ENCODE data around the gene TMEM158.

TMEM158 gene

DNA sequence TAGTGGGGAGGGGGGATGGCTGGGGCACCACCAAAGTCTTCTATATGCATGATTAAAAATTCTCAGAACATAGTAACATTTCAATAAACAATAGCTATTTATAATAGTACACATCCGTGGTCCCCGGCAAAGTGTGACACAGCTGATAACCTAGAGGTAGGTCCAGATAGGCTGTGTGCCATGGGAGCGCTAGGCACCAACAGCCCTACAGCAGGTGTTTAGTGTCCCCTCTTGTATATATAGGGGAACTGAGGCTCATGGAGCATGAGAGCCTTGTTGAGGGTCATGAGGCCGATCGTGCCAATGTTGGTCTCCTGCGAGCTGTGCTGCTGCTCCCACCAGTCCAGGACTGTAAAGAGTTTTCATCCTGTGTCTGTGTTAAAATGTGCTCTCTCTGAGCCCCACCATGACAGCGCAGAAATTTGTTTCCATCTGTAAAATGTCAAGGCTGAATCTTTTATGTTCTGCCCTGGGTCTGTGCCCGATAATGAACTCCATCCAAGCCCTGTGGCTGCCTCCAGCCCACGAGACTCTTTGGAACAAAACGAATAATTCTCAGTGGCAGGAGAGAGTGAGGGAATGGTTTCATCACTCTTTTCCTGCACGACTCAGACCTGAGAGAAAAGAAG is 14.5 kb downstream of the TMEM158 start:
- CTCF ChIA-PET: interaction anchor here (0.6 to 17.1 kb wide), 28 partner anchors 8 to 678 kb away, joined by 3 to 621 read pairs (median 6); partner anchors contain the start of gene TMEM158
- no peak overlapping the region for H3K4me3 ChIP-seq (ENCODE audit: low read depth, low read length)
- no peak for DNase-seq (ENCODE audit: low read depth, low spot score)
- TF ChIP-seq, protein P1, sequence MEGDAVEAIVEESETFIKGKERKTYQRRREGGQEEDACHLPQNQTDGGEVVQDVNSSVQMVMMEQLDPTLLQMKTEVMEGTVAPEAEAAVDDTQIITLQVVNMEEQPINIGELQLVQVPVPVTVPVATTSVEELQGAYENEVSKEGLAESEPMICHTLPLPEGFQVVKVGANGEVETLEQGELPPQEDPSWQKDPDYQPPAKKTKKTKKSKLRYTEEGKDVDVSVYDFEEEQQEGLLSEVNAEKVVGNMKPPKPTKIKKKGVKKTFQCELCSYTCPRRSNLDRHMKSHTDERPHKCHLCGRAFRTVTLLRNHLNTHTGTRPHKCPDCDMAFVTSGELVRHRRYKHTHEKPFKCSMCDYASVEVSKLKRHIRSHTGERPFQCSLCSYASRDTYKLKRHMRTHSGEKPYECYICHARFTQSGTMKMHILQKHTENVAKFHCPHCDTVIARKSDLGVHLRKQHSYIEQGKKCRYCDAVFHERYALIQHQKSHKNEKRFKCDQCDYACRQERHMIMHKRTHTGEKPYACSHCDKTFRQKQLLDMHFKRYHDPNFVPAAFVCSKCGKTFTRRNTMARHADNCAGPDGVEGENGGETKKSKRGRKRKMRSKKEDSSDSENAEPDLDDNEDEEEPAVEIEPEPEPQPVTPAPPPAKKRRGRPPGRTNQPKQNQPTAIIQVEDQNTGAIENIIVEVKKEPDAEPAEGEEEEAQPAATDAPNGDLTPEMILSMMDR (IDR thresholded peaks at IDR 0.05; ENCODE audit: insufficient read depth, low read length, missing control alignments): no peak
- POLR2A ChIA-PET: no interaction called here

DNA sequence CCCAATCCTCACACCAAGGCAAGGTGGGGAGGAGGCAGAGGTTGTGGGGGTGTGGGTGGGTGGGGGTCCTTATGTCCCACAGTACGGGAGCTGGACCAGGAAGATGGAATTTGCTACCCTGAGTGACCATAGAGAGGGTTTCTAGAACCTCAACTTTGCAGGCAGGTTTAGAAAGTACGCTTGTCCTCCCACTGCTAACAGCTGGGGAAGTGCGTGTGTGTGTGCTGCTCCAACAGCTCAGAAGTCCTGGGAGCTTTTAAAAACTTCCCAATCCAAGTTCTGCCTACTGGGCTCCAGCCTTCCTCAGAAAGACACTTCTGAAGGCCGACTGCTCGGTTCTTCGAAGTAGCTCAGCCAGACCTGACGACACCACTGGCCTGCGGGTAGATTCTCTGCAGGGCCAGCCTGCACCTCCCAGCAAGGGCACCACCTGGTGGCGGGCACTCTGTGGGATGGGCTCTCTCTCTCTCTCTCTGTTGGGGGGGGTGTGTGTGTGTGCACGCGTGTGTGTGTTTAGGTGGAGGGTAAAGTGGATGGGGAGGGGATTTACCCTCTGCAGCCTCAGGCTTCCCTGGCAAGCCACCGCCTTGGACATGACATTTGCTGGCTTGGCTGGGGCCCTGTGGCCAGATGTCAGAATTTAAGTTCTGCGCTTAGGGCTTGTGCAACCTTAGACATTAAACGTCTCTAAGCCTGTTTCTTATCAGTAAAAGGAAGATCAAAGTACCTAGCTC is 15.6 kb downstream of the TMEM158 start:
- ChIA-PET POLR2A (interaction anchor here (0.7 kb wide), 1 partner anchor 168 kb away, joined by 3 read pairs; no protein-coding TSS in a partner anchor), CTCF (interaction anchor here (0.5 to 17.1 kb wide), 43 partner anchors 8 to 677 kb away, joined by 3 to 621 read pairs (median 5); partner anchors contain the start of genes CDCP1 and TMEM158)
- TF ChIP-seq, protein P1 (IDR thresholded peaks at IDR 0.05; ENCODE audit: insufficient read depth, low read length, missing control alignments): peak; percentile 94
- no peak overlapping the region for H3K4me3 ChIP-seq (ENCODE audit: low read depth, low read length)
- DNase-seq (ENCODE audit: low read depth, low spot score): no peak

DNA sequence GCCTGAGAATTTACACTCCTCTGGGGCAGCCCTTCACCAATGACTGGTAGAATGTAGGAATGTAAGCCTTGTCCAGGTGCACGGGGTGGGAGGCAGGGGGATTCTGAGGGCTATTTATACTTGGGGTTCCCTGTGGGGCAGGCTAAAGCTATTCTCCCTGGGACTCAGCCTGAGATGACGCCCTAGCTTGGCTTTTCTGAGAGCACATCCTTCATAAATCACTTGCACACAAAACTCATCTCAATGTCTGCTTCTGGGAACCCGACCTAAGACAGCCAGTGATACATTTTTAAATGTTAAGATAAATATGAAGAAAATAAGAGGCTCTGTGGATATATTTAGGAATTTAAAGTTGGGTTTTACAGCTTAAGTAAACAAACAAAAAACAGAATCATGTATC is 16.6 kb downstream of the TMEM158 start:
- POLR2A ChIA-PET: no interaction called here
- TF ChIP-seq, protein P1 (IDR thresholded peaks at IDR 0.05; ENCODE audit: insufficient read depth, low read length, missing control alignments): no peak

DNA sequence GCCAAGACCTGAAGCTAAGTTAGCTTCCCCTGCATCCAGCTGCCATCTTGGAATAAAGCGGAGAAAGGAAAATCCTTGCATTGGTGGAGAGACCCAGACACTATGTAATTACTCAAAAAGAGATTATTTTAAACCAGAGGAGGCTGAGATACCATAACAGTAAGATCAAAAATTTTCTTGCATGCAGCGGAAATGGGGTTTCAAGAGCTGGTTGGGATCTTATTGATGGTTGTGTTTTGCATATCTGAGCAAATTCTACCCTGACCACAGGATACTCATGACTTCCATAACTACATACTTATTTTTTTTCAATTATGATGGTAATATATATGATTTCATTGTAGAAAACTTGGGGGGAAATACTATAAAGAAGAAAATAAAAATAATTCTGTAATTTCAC is 17.5 kb downstream of the TMEM158 start:
- CTCF ChIA-PET: interaction anchor here (2.0 to 17.1 kb wide), 2 partner anchors 15 to 168 kb away, joined by 9 to 621 read pairs; no protein-coding TSS in a partner anchor
- H3K4me3 ChIP-seq (ENCODE audit: low read depth, low read length): no peak overlapping the region
- no peak for DNase-seq (ENCODE audit: low read depth, low spot score)
- POLR2A ChIA-PET: no interaction called here
- TF ChIP-seq, protein P1 (IDR thresholded peaks at IDR 0.05; ENCODE audit: insufficient read depth, low read length, missing control alignments): no peak

More for the DNA sequence above, 16.6 kb downstream of the TMEM158 start:
- DNase-seq (ENCODE audit: low read depth, low spot score): no peak
- H3K4me3 ChIP-seq (ENCODE audit: low read depth, low read length): no peak overlapping the region
- CTCF ChIA-PET: interaction anchor here (1.0 to 17.1 kb wide), 18 partner anchors 10 to 289 kb away, joined by 3 to 621 read pairs (median 6); partner anchors contain the start of genes CDCP1 and TMEM158

DNA sequence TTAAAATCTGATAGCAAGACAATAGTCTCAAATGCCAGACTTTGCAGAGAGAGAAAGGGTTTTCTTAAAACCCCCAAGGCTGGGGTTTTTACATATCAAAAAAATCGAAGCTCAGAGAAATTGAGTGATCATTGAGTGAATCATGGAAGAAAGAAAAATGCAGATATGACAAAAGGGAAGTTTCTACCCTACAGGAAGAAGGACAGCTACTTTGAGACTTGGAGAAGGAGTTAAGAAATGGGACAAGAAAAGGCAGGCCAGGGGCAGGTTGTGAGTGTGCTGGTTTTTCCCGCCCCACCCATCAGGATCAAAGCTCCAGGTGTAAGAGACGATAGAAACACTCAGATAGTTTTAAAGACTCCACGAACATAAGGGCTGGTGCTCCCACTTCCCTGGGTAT is 18.6 kb downstream of the TMEM158 start:
- POLR2A ChIA-PET: no interaction called here
- CTCF ChIA-PET: interaction anchor here (1.0 to 17.1 kb wide), 4 partner anchors 16 to 300 kb away, joined by 4 to 621 read pairs (median 8); no protein-coding TSS in a partner anchor

More for the DNA sequence above, 18.6 kb downstream of the TMEM158 start:
- TF ChIP-seq, protein P1 (IDR thresholded peaks at IDR 0.05; ENCODE audit: insufficient read depth, low read length, missing control alignments): no peak
- DNase-seq (ENCODE audit: low read depth, low spot score): no peak
- no peak overlapping the region for H3K4me3 ChIP-seq (ENCODE audit: low read depth, low read length)

Measured in AG04449 (cell line).